ENCODE measurements around the gene RCAN1.
A peak's percentile ranks its signal among the peaks of the same experiment; 100 is the strongest.

RCAN1 gene

DNA sequence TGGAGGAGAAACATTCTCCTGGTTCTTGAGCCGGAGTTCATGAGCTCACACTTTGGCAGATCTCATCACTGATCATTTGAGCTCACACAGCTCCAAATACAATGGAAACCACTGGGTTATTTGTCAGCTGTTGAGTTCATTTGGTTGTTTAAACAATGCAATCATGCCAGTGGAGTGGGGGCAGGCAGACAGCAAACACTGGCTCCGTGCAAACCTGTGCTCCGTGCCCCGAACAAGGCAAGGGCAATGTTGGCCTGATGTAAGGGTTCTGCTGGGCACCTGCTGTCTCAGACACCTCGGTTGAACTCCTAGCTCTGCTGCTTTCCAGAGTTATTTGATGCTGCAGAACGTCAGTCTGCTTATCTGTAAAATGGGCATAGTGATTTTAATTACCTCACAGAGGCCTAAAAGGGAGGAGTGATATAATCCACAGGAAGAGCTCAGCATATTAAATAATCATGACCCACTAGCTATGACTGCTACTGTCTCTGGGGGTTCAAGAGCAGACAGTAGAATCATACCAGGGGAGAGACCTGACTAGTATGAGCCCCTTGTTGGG lies 33.9 kb upstream of the RCAN1 start:
- H3K4me3 ChIP-seq (ENCODE audit: low read depth, low read length), result no peak overlapping the region
- no peak for TF ChIP-seq CTCF (conservative IDR thresholded peaks at IDR 0.05; ENCODE audit: low read depth, low read length)
- no peak for DNase-seq (ENCODE audit: low read depth)

DNA sequence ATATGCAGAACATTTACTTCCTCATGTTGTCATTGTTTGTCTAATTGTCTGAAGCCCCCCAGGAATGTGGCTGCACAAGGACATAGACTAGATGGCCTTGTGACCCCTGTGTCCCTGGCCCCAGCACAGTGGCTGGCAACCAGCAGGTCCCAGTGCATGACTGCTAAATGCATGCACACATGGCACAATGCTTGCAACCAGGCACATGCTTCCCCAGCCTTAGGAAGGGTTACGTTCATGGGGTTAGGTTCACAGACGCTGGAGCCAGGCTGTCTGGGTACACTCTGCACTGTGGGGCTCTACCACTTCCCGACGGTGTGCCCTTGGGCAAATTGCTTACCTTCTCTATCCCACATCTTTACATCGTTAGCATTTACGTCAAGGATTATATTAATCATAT lies 32.6 kb upstream of the RCAN1 start:
- no peak for TF ChIP-seq CTCF (conservative IDR thresholded peaks at IDR 0.05; ENCODE audit: low read depth, low read length)
- DNase-seq (ENCODE audit: low read depth), result no peak
- no peak overlapping the region for H3K4me3 ChIP-seq (ENCODE audit: low read depth, low read length)

GRCh38 chr21:34644825-34645224 lies 29.9 kb upstream of the RCAN1 start:
- no peak for DNase-seq (ENCODE audit: low read depth)
- TF ChIP-seq CTCF (conservative IDR thresholded peaks at IDR 0.05; ENCODE audit: low read depth, low read length), result no peak
- no peak overlapping the region for H3K4me3 ChIP-seq (ENCODE audit: low read depth, low read length)

GRCh38 chr21:34642211-34643075 lies 27.5 kb upstream of the RCAN1 start:
- TF ChIP-seq CTCF (conservative IDR thresholded peaks at IDR 0.05; ENCODE audit: low read depth, low read length), result no peak
- no peak overlapping the region for H3K4me3 ChIP-seq (ENCODE audit: low read depth, low read length)
- DNase-seq (ENCODE audit: low read depth), result peak; percentile 31

GRCh38 chr21:34640858-34641257 lies 25.9 kb upstream of the RCAN1 start:
- TF ChIP-seq CTCF (conservative IDR thresholded peaks at IDR 0.05; ENCODE audit: low read depth, low read length), result no peak
- no peak overlapping the region for H3K4me3 ChIP-seq (ENCODE audit: low read depth, low read length)
- DNase-seq (ENCODE audit: low read depth), result peak; percentile 75

- TF ChIP-seq CTCF (conservative IDR thresholded peaks at IDR 0.05; ENCODE audit: low read depth, low read length), result no peak
- no peak overlapping the region for H3K4me3 ChIP-seq (ENCODE audit: low read depth, low read length)
- DNase-seq (ENCODE audit: low read depth), result peak; percentile 19
These were observed 25.2 kb upstream of the RCAN1 start for GRCh38 chr21:34639882-34640788.
